Endodermal cell (in vitro differentiated cells): ENCODE results near the gene QKI. TPM values are rescaled to one million over a fixed set of nuclear protein-coding genes. Genes with fewer than 3 reads are reported as not detected.
A peak's percentile ranks its signal among the peaks of the same experiment; 100 is the strongest.

Experiments used
- DNase-seq: peaks from one replicate; pipeline ENCODE4 v3.0.0-alpha.2; 2017
- H3K27ac ChIP-seq: 2 replicates; pipeline ENCODE4 v1.5.1; 2013; ENCODE audit warnings: mild to moderate bottlenecking, low read depth, low read length, moderate library complexity
- H3K27me3 ChIP-seq: 2 replicates; pipeline ENCODE4 v1.6.1; 2013; ENCODE audit warnings: mild to moderate bottlenecking, low read length, moderate library complexity; ENCODE audit not compliant: insufficient read depth, control insufficient read depth, poor library complexity, severe bottlenecking
- H3K36me3 ChIP-seq: 2 replicates; pipeline ENCODE4 v1.7.0; 2013; ENCODE audit warnings: mild to moderate bottlenecking, low read length, moderate library complexity; ENCODE audit not compliant: control insufficient read depth, insufficient read depth
- H3K4me1 ChIP-seq: one replicate; pipeline ENCODE4 v1.7.0; 2013; ENCODE audit warnings: low read length; ENCODE audit not compliant: control insufficient read depth, insufficient read depth
- H3K4me3 ChIP-seq: 2 replicates; pipeline ENCODE4 v1.5.1; 2013; ENCODE audit warnings: mild to moderate bottlenecking, low read length, moderate library complexity
- H3K9ac ChIP-seq: 2 replicates; pipeline ENCODE4 v1.6.1; 2013; ENCODE audit warnings: mild to moderate bottlenecking, low read length, moderate library complexity; ENCODE audit not compliant: poor library complexity, severe bottlenecking; ENCODE audit errors: extremely low read depth
- H3K9me3 ChIP-seq: 2 replicates; pipeline ENCODE4 v1.6.1; 2013; ENCODE audit warnings: mild to moderate bottlenecking, low read length, moderate library complexity; ENCODE audit not compliant: control insufficient read depth
- H3K27ac Mint-ChIP-seq: 2 replicates; pipeline ENCODE4 v1.8.0; 2020; ENCODE audit warnings: mixed read lengths
- H3K27me3 Mint-ChIP-seq: 2 replicates; pipeline ENCODE4 v1.8.0; 2021; ENCODE audit warnings: mild to moderate bottlenecking, mixed read lengths; ENCODE audit not compliant: insufficient read depth
- H3K36me3 Mint-ChIP-seq: 2 replicates; pipeline ENCODE4 v1.8.0; 2020; ENCODE audit warnings: low read depth, mixed read lengths
- H3K4me1 Mint-ChIP-seq: 2 replicates; pipeline ENCODE4 v1.8.0; 2020; ENCODE audit warnings: mixed read lengths
- H3K4me3 Mint-ChIP-seq: 2 replicates; pipeline ENCODE4 v1.8.0; 2020; ENCODE audit warnings: mild to moderate bottlenecking, moderate library complexity, mixed read lengths
- H3K9me3 Mint-ChIP-seq: 2 replicates; pipeline ENCODE4 v1.8.0; 2020; ENCODE audit warnings: mild to moderate bottlenecking, mixed read lengths
- CTCF ChIP-seq: fragments of 200-600 bp; sonication (generic); conservative IDR thresholded peaks from 2 replicates; pipeline ENCODE4 v1.5.0; 2021; ENCODE audit warnings: antibody characterized with exemption, mild to moderate bottlenecking
- WGBS, 2 experiments: methylation state at CpG; one replicate each; pipeline versions ENCODE4 v1.1.5 to v1.1.7; 2013; ENCODE audit warnings: missing lambda C conversion rate in 2 of 2, mixed read lengths in 1 of 2; ENCODE audit not compliant: insufficient coverage in 1 of 2, insufficient read length in 1 of 2; 5-methylcytosine and 5-hydroxymethylcytosine counted together
- total RNA-seq, 2 donors: library from RNA; stranded (reverse); fragmentation: NEBNext Ultra II Directional in 1 of 2; extraction: Animal tissue kit (Norgen Biotek cat#: 25700) in 1 of 2; gene quantifications; 2 replicates in 1 of 2; 3 replicates in 1 of 2; pipeline ENCODE4 v1.2.1, GENCODE V29; 2021

The QKI gene
- total RNA-seq, 2 donors from 2014 or later: 93.3 to 107 TPM

- Histone ChIP-seq H3K27ac (no peak overlapping the region), H3K4me3 (no peak overlapping the region), H3K9me3 (no peaks in the 10 kb centered on the region), H3K4me1 (no peaks in the 10 kb centered on the region), H3K9ac (no peak overlapping the region), H3K36me3 (no peaks in the 10 kb centered on the region), H3K27me3 (no peaks in the 10 kb centered on the region)
- Mint-ChIP-seq H3K27me3 (peaks cover 7% of the 10 kb centered on the region), H3K9me3 (no peaks in the 10 kb centered on the region), H3K4me1 (peaks cover 5% of the 10 kb centered on the region), H3K27ac (no peak overlapping the region), H3K36me3 (no peaks in the 10 kb centered on the region), H3K4me3 (no peak overlapping the region)
- DNase-seq: no peak
- 86 to 95% methylated on average over 4 to 7 of the region's 7 CpGs for WGBS, 2 experiments
- no peak for TF ChIP-seq CTCF
These were observed 11.9 kb upstream of the QKI start for GRCh38 chr6:163402616-163403015.

- H3K4me3 Mint-ChIP-seq: no peak overlapping the region
- H3K27me3 Mint-ChIP-seq: peaks cover under 1% of the 10 kb centered on the region
- peak; percentile 46 for TF ChIP-seq CTCF
- Histone ChIP-seq H3K9me3 (no peaks in the 10 kb centered on the region), H3K36me3 (no peaks in the 10 kb centered on the region), H3K4me1 (no peaks in the 10 kb centered on the region), H3K4me3 (no peak overlapping the region), H3K9ac (no peak overlapping the region), H3K27me3 (no peaks in the 10 kb centered on the region), H3K27ac (peak overlapping the region; percentile 17)
- no peak overlapping the region for H3K27ac Mint-ChIP-seq
- H3K4me1 Mint-ChIP-seq: peaks cover 5% of the 10 kb centered on the region
- peak; percentile 63 for DNase-seq
- no peaks in the 10 kb centered on the region for H3K36me3 Mint-ChIP-seq
- WGBS, 2 experiments: 76 to 87% methylated on average over 5 to 10 of the region's 10 CpGs
- H3K9me3 Mint-ChIP-seq: no peaks in the 10 kb centered on the region
These were observed 9.7 kb upstream of the QKI start for GRCh38 chr6:163404825-163405265.

GRCh38 chr6:163405412-163406309 lies 8.9 kb upstream of the QKI start:
- no peaks in the 10 kb centered on the region for H3K9me3 Mint-ChIP-seq
- Histone ChIP-seq H3K4me1 (no peaks in the 10 kb centered on the region), H3K27me3 (no peaks in the 10 kb centered on the region), H3K4me3 (no peak overlapping the region), H3K9me3 (no peaks in the 10 kb centered on the region), H3K27ac (peak overlapping the region; percentile 72), H3K36me3 (no peaks in the 10 kb centered on the region), H3K9ac (no peak overlapping the region)
- WGBS, 2 experiments: 83 to 84% methylated on average over 14 to 18 of the region's 18 CpGs
- H3K27ac Mint-ChIP-seq: peak overlapping the region; percentile 45
- no peaks in the 10 kb centered on the region for H3K27me3 Mint-ChIP-seq
- no peak for TF ChIP-seq CTCF
- H3K4me1 Mint-ChIP-seq: peaks cover 5% of the 10 kb centered on the region
- DNase-seq: peak; percentile 62
- no peak overlapping the region for H3K4me3 Mint-ChIP-seq
- H3K36me3 Mint-ChIP-seq: no peaks in the 10 kb centered on the region
